Stomach (tissue), 4 donors: Measurements from ENCODE around the gene NARF.

Experiments
- POLR2A ChIP-seq, 4 donors: fragments of 450-650 bp; IDR thresholded peaks; one replicate each; pipeline ENCODE4 v1.6.1; 2016; ENCODE audit warnings: antibody characterized with exemption in 4 of 4, control low read depth in 2 of 4, mild to moderate bottlenecking in 1 of 4, moderate library complexity in 1 of 4
- TF ChIP-seq, protein P1 (sequence below), 7 experiments: fragments of 450-650 bp in 4 of 7; fragments of 200-600 bp in 3 of 7; sonication (generic) in 3 of 7; IDR thresholded peaks; one replicate each; pipeline ENCODE4 v1.5.1; 2016 to 2019; ENCODE audit warnings: antibody characterized with exemption in 7 of 7, control low read depth in 2 of 7, mild to moderate bottlenecking in 1 of 7

DNA sequence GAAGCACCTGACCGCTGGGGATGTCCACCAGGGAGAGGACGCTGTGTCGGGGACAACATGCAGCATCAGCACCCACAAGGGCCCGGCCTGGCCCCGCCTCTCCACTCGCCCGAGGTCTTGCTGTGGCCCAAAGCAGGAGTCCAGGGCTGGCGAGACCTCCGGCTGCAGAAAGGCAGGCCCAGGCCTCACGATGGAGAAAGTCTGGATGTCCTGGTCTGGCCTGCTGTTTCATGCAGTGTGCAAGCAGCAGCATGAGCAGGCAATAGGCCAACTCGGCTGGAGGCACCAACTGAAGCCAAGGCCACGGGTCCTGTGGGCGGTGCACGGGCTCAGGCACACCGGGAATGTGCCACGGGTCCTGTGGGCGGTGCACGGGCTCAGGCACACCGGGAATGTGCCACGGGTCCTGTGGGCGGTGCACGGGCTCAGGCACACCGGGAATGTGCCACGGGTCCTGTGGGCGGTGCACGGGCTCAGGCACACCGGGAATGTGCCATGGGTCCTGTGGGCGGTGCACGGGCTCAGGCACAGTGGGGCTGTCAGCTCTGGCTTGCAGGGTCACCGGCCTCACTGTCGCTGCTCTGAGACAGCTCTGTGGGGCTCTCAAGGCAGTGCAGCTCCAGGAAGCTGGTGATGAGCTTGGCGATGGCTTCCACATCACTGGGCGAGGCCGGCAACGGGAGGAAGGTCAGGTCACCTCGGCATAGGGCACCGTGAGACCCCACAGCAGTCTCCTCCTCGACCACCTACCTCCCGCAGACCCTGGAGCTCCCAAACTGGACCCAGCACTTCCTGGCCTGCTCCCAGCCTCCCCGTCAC is 14.9 kb upstream of the NARF start:
- TF ChIP-seq, protein P1, sequence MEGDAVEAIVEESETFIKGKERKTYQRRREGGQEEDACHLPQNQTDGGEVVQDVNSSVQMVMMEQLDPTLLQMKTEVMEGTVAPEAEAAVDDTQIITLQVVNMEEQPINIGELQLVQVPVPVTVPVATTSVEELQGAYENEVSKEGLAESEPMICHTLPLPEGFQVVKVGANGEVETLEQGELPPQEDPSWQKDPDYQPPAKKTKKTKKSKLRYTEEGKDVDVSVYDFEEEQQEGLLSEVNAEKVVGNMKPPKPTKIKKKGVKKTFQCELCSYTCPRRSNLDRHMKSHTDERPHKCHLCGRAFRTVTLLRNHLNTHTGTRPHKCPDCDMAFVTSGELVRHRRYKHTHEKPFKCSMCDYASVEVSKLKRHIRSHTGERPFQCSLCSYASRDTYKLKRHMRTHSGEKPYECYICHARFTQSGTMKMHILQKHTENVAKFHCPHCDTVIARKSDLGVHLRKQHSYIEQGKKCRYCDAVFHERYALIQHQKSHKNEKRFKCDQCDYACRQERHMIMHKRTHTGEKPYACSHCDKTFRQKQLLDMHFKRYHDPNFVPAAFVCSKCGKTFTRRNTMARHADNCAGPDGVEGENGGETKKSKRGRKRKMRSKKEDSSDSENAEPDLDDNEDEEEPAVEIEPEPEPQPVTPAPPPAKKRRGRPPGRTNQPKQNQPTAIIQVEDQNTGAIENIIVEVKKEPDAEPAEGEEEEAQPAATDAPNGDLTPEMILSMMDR (IDR thresholded peaks at IDR 0.05), result no peak
- TF ChIP-seq POLR2A (IDR thresholded peaks at IDR 0.05), result no peak
